Endothelial cell (in vitro differentiated cells): ENCODE data around the gene HOXD8. TPM values are rescaled to one million over a fixed set of nuclear protein-coding genes. Genes with fewer than 3 reads are reported as not detected.

Source experiments
- DNase-seq: peaks from one replicate; pipeline ENCODE4 v3.0.0; 2021; ENCODE audit warnings: low spot score
- H3K27ac Mint-ChIP-seq: one replicate; pipeline ENCODE4 v1.8.0; 2021; ENCODE audit warnings: mixed read lengths, inconsistent platforms; ENCODE audit not compliant: unreplicated experiment
- H3K27me3 Mint-ChIP-seq: one replicate; pipeline ENCODE4 v1.8.0; 2021; ENCODE audit warnings: mild to moderate bottlenecking, moderate library complexity, mixed read lengths, inconsistent platforms; ENCODE audit not compliant: unreplicated experiment
- H3K36me3 Mint-ChIP-seq: one replicate; pipeline ENCODE4 v1.8.0; 2021; ENCODE audit warnings: mild to moderate bottlenecking, low read depth, mixed read lengths, inconsistent platforms; ENCODE audit not compliant: unreplicated experiment
- H3K4me1 Mint-ChIP-seq: one replicate; pipeline ENCODE4 v1.8.0; 2021; ENCODE audit warnings: mild to moderate bottlenecking, mixed read lengths, inconsistent platforms; ENCODE audit not compliant: unreplicated experiment
- H3K4me3 Mint-ChIP-seq: one replicate; pipeline ENCODE4 v1.8.0; 2021; ENCODE audit warnings: mild to moderate bottlenecking, mixed read lengths, inconsistent platforms; ENCODE audit not compliant: unreplicated experiment
- H3K9me3 Mint-ChIP-seq: one replicate; pipeline ENCODE4 v1.8.0; 2021; ENCODE audit warnings: mixed read lengths, inconsistent platforms; ENCODE audit not compliant: unreplicated experiment
- CTCF ChIP-seq: fragments of 200-600 bp; sonication (generic); IDR thresholded peaks from one replicate; pipeline ENCODE4 v1.5.0; 2021; ENCODE audit warnings: antibody characterized with exemption; ENCODE audit not compliant: unreplicated experiment
- total RNA-seq: library from RNA; stranded (reverse); fragmentation: NEBNext Ultra II Directional; extraction: Animal tissue kit (Norgen Biotek cat#: 25700); gene quantifications from one replicate; pipeline ENCODE4 v1.2.1, GENCODE V29; 2021; ENCODE audit not compliant: unreplicated experiment

The HOXD8 gene
- total RNA-seq, 1 donor from 2014 or later = 9.3 TPM

- Mint-ChIP-seq H3K9me3 (no peaks in the 10 kb centered on the region), H3K4me3 (no peak overlapping the region), H3K4me1 (peaks cover 29% of the 10 kb centered on the region), H3K27me3 (peaks cover 31% of the 10 kb centered on the region), H3K36me3 (peaks cover 4% of the 10 kb centered on the region), H3K27ac (no peak overlapping the region)
- no peak for DNase-seq
- no peak for TF ChIP-seq CTCF
These were observed 40.2 kb downstream of the HOXD8 start for GRCh38 chr2:176169711-176170110.

- H3K9me3 Mint-ChIP-seq = no peaks in the 10 kb centered on the region
- H3K27ac Mint-ChIP-seq = no peak overlapping the region
- no peak for TF ChIP-seq CTCF
- H3K4me1 Mint-ChIP-seq = peaks cover 38% of the 10 kb centered on the region
- H3K4me3 Mint-ChIP-seq = no peak overlapping the region
- DNase-seq = no peak
- peaks cover 32% of the 10 kb centered on the region for H3K27me3 Mint-ChIP-seq
- H3K36me3 Mint-ChIP-seq = peaks cover 7% of the 10 kb centered on the region
These were observed 41.2 kb downstream of the HOXD8 start for GRCh38 chr2:176170602-176171305.

- no peak for DNase-seq
- Mint-ChIP-seq H3K36me3 (peaks cover 9% of the 10 kb centered on the region), H3K27me3 (peaks cover 32% of the 10 kb centered on the region), H3K27ac (no peak overlapping the region), H3K9me3 (no peaks in the 10 kb centered on the region), H3K4me3 (no peak overlapping the region), H3K4me1 (peaks cover 43% of the 10 kb centered on the region)
- no peak for TF ChIP-seq CTCF
These were observed 42.0 kb downstream of the HOXD8 start for GRCh38 chr2:176171351-176172006.

GRCh38 chr2:176172007-176172894 is 42.7 kb downstream of the HOXD8 start:
- Mint-ChIP-seq H3K27ac (no peak overlapping the region), H3K27me3 (peaks cover 38% of the 10 kb centered on the region), H3K4me3 (peak overlapping the region; percentile 73), H3K4me1 (peaks cover 50% of the 10 kb centered on the region), H3K9me3 (no peaks in the 10 kb centered on the region), H3K36me3 (peaks cover 11% of the 10 kb centered on the region)
- no peak for DNase-seq
- no peak for TF ChIP-seq CTCF
